ENCODE results near the gene CBX8.

CBX8 gene

GRCh38 chr17:79829457-79829856 is 32.6 kb upstream of the CBX8 start:
- H3K4me1 ChIP-seq (ENCODE audit: control insufficient read depth in 2 of 2, insufficient read depth in 2 of 2, low read length in 2 of 2) = peaks cover 17 to 26% of the 10 kb centered on the region in 2 donors
- H3K4me3 ChIP-seq (ENCODE audit: low read length in 2 of 2) = no peak overlapping the region
- H3K9me3 ChIP-seq (ENCODE audit: control insufficient read depth in 2 of 2, low read length in 2 of 2) = no peaks in the 10 kb centered on the region
- peak overlapping the region in 1 of 2 donors; percentile 15 for H3K9ac ChIP-seq (ENCODE audit: low read depth in 1 of 2, low read length in 2 of 2)
- H3K27me3 ChIP-seq (ENCODE audit: control insufficient read depth in 2 of 2, insufficient read depth in 2 of 2, low read length in 2 of 2) = peaks cover 0 to 2% of the 10 kb centered on the region in 2 donors
- H3K27ac ChIP-seq (ENCODE audit: low read depth in 2 of 2, low read length in 2 of 2) = peak overlapping the region in 1 of 2 donors; percentile 56
- H3K36me3 ChIP-seq (ENCODE audit: control insufficient read depth in 2 of 2, insufficient read depth in 2 of 2, low read length in 2 of 2) = no peaks in the 10 kb centered on the region

DNA sequence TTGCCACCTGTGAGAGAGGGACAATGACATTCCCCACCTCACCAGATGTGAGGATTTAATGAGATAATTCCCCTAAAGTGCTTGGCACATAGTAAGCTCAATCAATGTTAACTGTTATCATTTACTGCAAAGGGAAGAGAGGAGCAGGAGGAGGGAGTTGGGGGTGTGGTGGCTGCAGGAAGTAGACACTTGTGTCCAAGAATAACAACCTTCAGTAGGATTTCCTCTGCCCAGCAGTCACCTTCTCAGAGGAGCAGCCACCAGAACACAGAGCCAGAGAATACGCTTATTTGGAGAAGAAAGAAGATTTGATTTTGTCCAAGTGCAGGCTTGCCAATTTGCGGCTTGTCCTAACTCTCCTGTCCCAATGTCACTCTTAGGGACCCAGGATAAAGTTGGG is 32.1 kb upstream of the CBX8 start:
- Histone ChIP-seq H3K27me3 (ENCODE audit: control insufficient read depth in 2 of 2, insufficient read depth in 2 of 2, low read length in 2 of 2) (peaks cover 0 to 2% of the 10 kb centered on the region in 2 donors), H3K9ac (ENCODE audit: low read depth in 1 of 2, low read length in 2 of 2) (peak overlapping the region in 1 of 2 donors; percentile 15), H3K4me3 (ENCODE audit: low read length in 2 of 2) (no peak overlapping the region), H3K36me3 (ENCODE audit: control insufficient read depth in 2 of 2, insufficient read depth in 2 of 2, low read length in 2 of 2) (no peaks in the 10 kb centered on the region), H3K27ac (ENCODE audit: low read depth in 2 of 2, low read length in 2 of 2) (peak overlapping the region in 1 of 2 donors; percentile 56), H3K9me3 (ENCODE audit: control insufficient read depth in 2 of 2, low read length in 2 of 2) (no peaks in the 10 kb centered on the region), H3K4me1 (ENCODE audit: control insufficient read depth in 2 of 2, insufficient read depth in 2 of 2, low read length in 2 of 2) (peaks cover 17 to 26% of the 10 kb centered on the region in 2 donors)

GRCh38 chr17:79826841-79827578 is 30.1 kb upstream of the CBX8 start:
- Histone ChIP-seq H3K36me3 (ENCODE audit: control insufficient read depth in 2 of 2, insufficient read depth in 2 of 2, low read length in 2 of 2) (no peaks in the 10 kb centered on the region), H3K9ac (ENCODE audit: low read depth in 1 of 2, low read length in 2 of 2) (no peak overlapping the region), H3K4me1 (ENCODE audit: control insufficient read depth in 2 of 2, insufficient read depth in 2 of 2, low read length in 2 of 2) (peaks cover 12 to 24% of the 10 kb centered on the region in 2 donors), H3K27me3 (ENCODE audit: control insufficient read depth in 2 of 2, insufficient read depth in 2 of 2, low read length in 2 of 2) (peaks cover 0 to 2% of the 10 kb centered on the region in 2 donors), H3K4me3 (ENCODE audit: low read length in 2 of 2) (no peak overlapping the region), H3K27ac (ENCODE audit: low read depth in 2 of 2, low read length in 2 of 2) (no peak overlapping the region), H3K9me3 (ENCODE audit: control insufficient read depth in 2 of 2, low read length in 2 of 2) (no peaks in the 10 kb centered on the region)

GRCh38 chr17:79826204-79826680 is 29.4 kb upstream of the CBX8 start:
- Histone ChIP-seq H3K9ac (ENCODE audit: low read depth in 1 of 2, low read length in 2 of 2) (no peak overlapping the region), H3K9me3 (ENCODE audit: control insufficient read depth in 2 of 2, low read length in 2 of 2) (no peaks in the 10 kb centered on the region), H3K36me3 (ENCODE audit: control insufficient read depth in 2 of 2, insufficient read depth in 2 of 2, low read length in 2 of 2) (no peaks in the 10 kb centered on the region), H3K4me1 (ENCODE audit: control insufficient read depth in 2 of 2, insufficient read depth in 2 of 2, low read length in 2 of 2) (peaks cover 9 to 19% of the 10 kb centered on the region in 2 donors), H3K27me3 (ENCODE audit: control insufficient read depth in 2 of 2, insufficient read depth in 2 of 2, low read length in 2 of 2) (peaks cover 0 to 2% of the 10 kb centered on the region in 2 donors), H3K27ac (ENCODE audit: low read depth in 2 of 2, low read length in 2 of 2) (no peak overlapping the region), H3K4me3 (ENCODE audit: low read length in 2 of 2) (no peak overlapping the region)

DNA sequence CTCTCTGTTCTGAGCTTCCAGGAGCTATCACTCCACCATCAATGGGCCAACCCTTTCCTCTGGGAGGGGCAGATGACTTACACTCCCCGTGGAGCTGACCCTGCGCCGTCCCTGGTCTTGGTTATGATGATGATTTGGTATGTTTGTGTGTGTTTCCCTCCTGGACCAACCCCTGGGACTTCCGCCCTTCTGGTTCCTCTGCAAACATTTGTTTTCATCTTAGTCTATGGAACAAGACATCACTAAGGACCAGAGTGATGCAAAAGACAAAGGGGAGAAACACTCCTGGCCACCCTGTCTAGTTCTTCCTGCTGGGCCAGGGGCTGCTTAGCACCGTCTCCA is 28.7 kb upstream of the CBX8 start:
- Histone ChIP-seq H3K9me3 (ENCODE audit: control insufficient read depth in 2 of 2, low read length in 2 of 2) (no peaks in the 10 kb centered on the region), H3K27me3 (ENCODE audit: control insufficient read depth in 2 of 2, insufficient read depth in 2 of 2, low read length in 2 of 2) (peaks cover 0 to 2% of the 10 kb centered on the region in 2 donors), H3K9ac (ENCODE audit: low read depth in 1 of 2, low read length in 2 of 2) (no peak overlapping the region), H3K36me3 (ENCODE audit: control insufficient read depth in 2 of 2, insufficient read depth in 2 of 2, low read length in 2 of 2) (no peaks in the 10 kb centered on the region), H3K4me1 (ENCODE audit: control insufficient read depth in 2 of 2, insufficient read depth in 2 of 2, low read length in 2 of 2) (peaks cover 4 to 15% of the 10 kb centered on the region in 2 donors), H3K27ac (ENCODE audit: low read depth in 2 of 2, low read length in 2 of 2) (no peak overlapping the region), H3K4me3 (ENCODE audit: low read length in 2 of 2) (no peak overlapping the region)

- Histone ChIP-seq H3K27ac (ENCODE audit: low read depth in 2 of 2, low read length in 2 of 2) (no peak overlapping the region), H3K36me3 (ENCODE audit: control insufficient read depth in 2 of 2, insufficient read depth in 2 of 2, low read length in 2 of 2) (no peaks in the 10 kb centered on the region), H3K4me1 (ENCODE audit: control insufficient read depth in 2 of 2, insufficient read depth in 2 of 2, low read length in 2 of 2) (peaks cover 4 to 15% of the 10 kb centered on the region in 2 donors), H3K9ac (ENCODE audit: low read depth in 1 of 2, low read length in 2 of 2) (no peak overlapping the region), H3K27me3 (ENCODE audit: control insufficient read depth in 2 of 2, insufficient read depth in 2 of 2, low read length in 2 of 2) (peaks cover 0 to 2% of the 10 kb centered on the region in 2 donors), H3K4me3 (ENCODE audit: low read length in 2 of 2) (no peak overlapping the region), H3K9me3 (ENCODE audit: control insufficient read depth in 2 of 2, low read length in 2 of 2) (no peaks in the 10 kb centered on the region)
Measured at GRCh38 chr17:79824893-79825579, 28.2 kb upstream of the CBX8 start.

DNA sequence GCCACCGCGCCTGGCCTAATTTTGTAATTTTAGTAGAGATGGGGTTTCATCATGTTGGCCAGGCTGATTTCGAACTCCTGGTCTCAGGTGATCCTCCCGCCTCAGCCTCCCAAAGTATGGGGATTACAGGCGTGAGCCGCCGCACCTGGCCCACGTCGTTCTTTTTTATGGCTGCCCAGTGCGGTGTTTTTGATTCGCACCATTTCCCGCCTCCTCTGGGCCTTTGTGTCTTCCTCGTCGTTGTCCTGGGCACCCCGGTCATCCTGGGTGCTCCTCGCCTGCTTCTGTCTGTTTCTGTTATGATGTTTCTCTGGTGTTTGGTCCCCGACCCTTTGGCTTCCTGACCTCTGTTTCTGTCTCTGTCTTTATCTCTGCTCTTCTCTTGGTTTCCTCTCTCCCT is 27.4 kb upstream of the CBX8 start:
- Histone ChIP-seq H3K27me3 (ENCODE audit: control insufficient read depth in 2 of 2, insufficient read depth in 2 of 2, low read length in 2 of 2) (peaks cover under 1 to 2% of the 10 kb centered on the region in 2 donors), H3K9ac (ENCODE audit: low read depth in 1 of 2, low read length in 2 of 2) (no peak overlapping the region), H3K4me1 (ENCODE audit: control insufficient read depth in 2 of 2, insufficient read depth in 2 of 2, low read length in 2 of 2) (peaks cover 4 to 8% of the 10 kb centered on the region in 2 donors), H3K4me3 (ENCODE audit: low read length in 2 of 2) (no peak overlapping the region), H3K36me3 (ENCODE audit: control insufficient read depth in 2 of 2, insufficient read depth in 2 of 2, low read length in 2 of 2) (no peaks in the 10 kb centered on the region), H3K27ac (ENCODE audit: low read depth in 2 of 2, low read length in 2 of 2) (no peak overlapping the region), H3K9me3 (ENCODE audit: control insufficient read depth in 2 of 2, low read length in 2 of 2) (no peaks in the 10 kb centered on the region)

GRCh38 chr17:79822583-79823124 is 25.8 kb upstream of the CBX8 start:
- Histone ChIP-seq H3K27me3 (ENCODE audit: control insufficient read depth in 2 of 2, insufficient read depth in 2 of 2, low read length in 2 of 2) (peaks cover 8 to 10% of the 10 kb centered on the region in 2 donors), H3K9me3 (ENCODE audit: control insufficient read depth in 2 of 2, low read length in 2 of 2) (no peaks in the 10 kb centered on the region), H3K4me3 (ENCODE audit: low read length in 2 of 2) (no peak overlapping the region), H3K36me3 (ENCODE audit: control insufficient read depth in 2 of 2, insufficient read depth in 2 of 2, low read length in 2 of 2) (no peaks in the 10 kb centered on the region), H3K4me1 (ENCODE audit: control insufficient read depth in 2 of 2, insufficient read depth in 2 of 2, low read length in 2 of 2) (no peaks in the 10 kb centered on the region), H3K9ac (ENCODE audit: low read depth in 1 of 2, low read length in 2 of 2) (no peak overlapping the region), H3K27ac (ENCODE audit: low read depth in 2 of 2, low read length in 2 of 2) (no peak overlapping the region)

DNA sequence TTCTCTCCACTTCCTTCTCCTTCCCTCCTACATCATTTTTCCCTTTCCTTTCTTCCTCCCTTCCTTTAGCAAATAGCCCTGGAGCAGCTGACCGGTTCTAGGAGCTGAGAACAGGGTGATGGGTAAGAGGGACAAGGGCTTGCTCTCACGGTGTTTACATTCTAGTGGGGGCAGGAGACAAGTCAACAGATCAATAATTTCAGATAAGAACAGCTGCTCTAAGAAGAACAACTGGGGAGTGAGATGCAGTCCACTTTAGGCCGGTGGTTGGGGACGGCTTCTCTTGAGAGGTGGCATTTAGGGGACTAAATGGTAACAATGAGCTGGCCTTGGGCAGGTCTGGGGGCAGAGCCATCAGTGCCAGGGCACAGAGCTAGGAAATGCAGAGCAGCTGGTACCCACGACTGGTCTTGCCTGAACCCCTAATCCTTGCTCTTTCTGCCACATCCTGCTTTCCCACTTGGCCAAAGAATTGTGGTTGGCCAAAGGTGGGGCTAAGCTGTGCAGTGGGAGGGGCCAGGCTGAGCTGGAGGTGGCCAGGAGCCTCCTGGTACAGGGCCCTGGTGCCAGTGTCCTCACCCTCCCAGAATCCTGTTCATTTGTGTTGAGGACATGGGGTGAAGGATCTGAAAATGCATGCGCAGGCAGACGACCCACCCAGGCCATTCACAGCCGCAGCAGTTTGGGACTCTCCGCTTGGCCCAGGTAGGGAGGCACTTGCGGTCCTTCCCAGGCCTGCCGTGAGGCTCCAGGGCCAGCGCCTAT is 24.6 kb upstream of the CBX8 start:
- Histone ChIP-seq H3K27ac (ENCODE audit: low read depth in 2 of 2, low read length in 2 of 2) (no peak overlapping the region), H3K4me1 (ENCODE audit: control insufficient read depth in 2 of 2, insufficient read depth in 2 of 2, low read length in 2 of 2) (no peaks in the 10 kb centered on the region), H3K27me3 (ENCODE audit: control insufficient read depth in 2 of 2, insufficient read depth in 2 of 2, low read length in 2 of 2) (peaks cover 14 to 16% of the 10 kb centered on the region in 2 donors)

More for the DNA sequence above, 24.6 kb upstream of the CBX8 start:
- H3K4me3 ChIP-seq (ENCODE audit: low read length in 2 of 2) = no peak overlapping the region
- H3K9me3 ChIP-seq (ENCODE audit: control insufficient read depth in 2 of 2, low read length in 2 of 2) = no peaks in the 10 kb centered on the region
- no peak overlapping the region for H3K9ac ChIP-seq (ENCODE audit: low read depth in 1 of 2, low read length in 2 of 2)
- no peaks in the 10 kb centered on the region for H3K36me3 ChIP-seq (ENCODE audit: control insufficient read depth in 2 of 2, insufficient read depth in 2 of 2, low read length in 2 of 2)

Measured in mucosa of rectum (tissue), 2 donors.